Astrocyte (in vitro differentiated cells and primary cell): Measurements from ENCODE around the gene VWA5B1.

Experiments used
- CTCF ChIP-seq: IDR thresholded peaks from 2 replicates; pipeline ENCODE4 v1.5.1; 2011; ENCODE audit warnings: low read depth, mild to moderate bottlenecking, inconsistent platforms, low read length, moderate library complexity; ENCODE audit not compliant: insufficient read depth
- EZH2 ChIP-seq: IDR thresholded peaks from 2 replicates; pipeline ENCODE4 v1.6.1; 2012; ENCODE audit warnings: mild to moderate bottlenecking, low read length, inconsistent platforms; ENCODE audit not compliant: insufficient read depth

GRCh38 chr1:20298626-20299025 is 8.0 kb downstream of the VWA5B1 start:
- TF ChIP-seq CTCF: no peak
- no peak for TF ChIP-seq EZH2
